CD14-positive monocyte (primary cell): ENCODE results near the gene BTBD9. TPM values are rescaled to one million over a fixed set of nuclear protein-coding genes. Genes with fewer than 3 reads are reported as not detected.

Source experiments
- DNase-seq, 3 donors: peaks; one replicate each; pipeline ENCODE4 v3.0.0-alpha.2; 2011 to 2022
- H2AFZ ChIP-seq: 2 replicates; pipeline ENCODE4 v1.6.0; 2012; ENCODE audit warnings: mild to moderate bottlenecking, low read depth, low read length, inconsistent platforms; ENCODE audit not compliant: insufficient read depth, poor library complexity, severe bottlenecking
- H3K27ac ChIP-seq, 2 donors: 1 replicate in 1 of 2; 2 replicates in 1 of 2; pipeline ENCODE4 v1.5.1; 2012 to 2013; ENCODE audit warnings: low read length in 2 of 2, control low read depth in 1 of 2, inconsistent platforms in 1 of 2, low read depth in 1 of 2, mild to moderate bottlenecking in 1 of 2
- H3K27me3 ChIP-seq, 2 donors: one replicate each; pipeline versions ENCODE4 v1.6.0 to v1.6.1; 2011 to 2013; ENCODE audit warnings: low read length in 2 of 2; ENCODE audit not compliant: control insufficient read depth in 2 of 2, insufficient read depth in 2 of 2
- H3K36me3 ChIP-seq, 2 donors: replicated peaks in 1 of 2; 1 replicate in 1 of 2; 2 replicates in 1 of 2; pipeline versions ENCODE4 v1.5.1 to v1.6.1; 2012 to 2013; ENCODE audit warnings: low read length in 2 of 2, control low read depth in 1 of 2, inconsistent platforms in 1 of 2, mild to moderate bottlenecking in 1 of 2; ENCODE audit not compliant: insufficient read depth in 2 of 2, control insufficient read depth in 1 of 2
- H3K4me1 ChIP-seq, 2 donors: 1 replicate in 1 of 2; 2 replicates in 1 of 2; pipeline versions ENCODE4 v1.5.1 to v1.6.1; 2012 to 2013; ENCODE audit warnings: low read length in 2 of 2, control low read depth in 1 of 2, inconsistent platforms in 1 of 2, mild to moderate bottlenecking in 1 of 2, moderate library complexity in 1 of 2; ENCODE audit not compliant: insufficient read depth in 2 of 2, control insufficient read depth in 1 of 2
- H3K4me2 ChIP-seq: replicated peaks from 2 replicates; pipeline ENCODE3; 2012; ENCODE audit warnings: low read length, moderate library complexity, mild to moderate bottlenecking; ENCODE audit not compliant: poor library complexity, severe bottlenecking; ENCODE audit errors: extremely low read depth
- H3K4me3 ChIP-seq, 3 experiments: fragments of 200-600 bp in 1 of 3; sonication (generic) in 1 of 3; replicated peaks in 1 of 3; 1 replicate in 2 of 3; 2 replicates in 1 of 3; pipeline ENCODE4 v1.5.1; 2011 to 2013; ENCODE audit warnings: low read length in 3 of 3, mild to moderate bottlenecking in 3 of 3, control low read depth in 2 of 3, low read depth in 2 of 3, inconsistent platforms in 1 of 3, moderate library complexity in 1 of 3
- H3K79me2 ChIP-seq: 2 replicates; pipeline ENCODE4 v1.6.0; 2012; ENCODE audit warnings: mild to moderate bottlenecking, control low read depth, inconsistent platforms, low read length, moderate library complexity; ENCODE audit not compliant: insufficient read depth
- H3K9ac ChIP-seq: 2 replicates; pipeline ENCODE4 v1.6.0; 2017; ENCODE audit warnings: low read length, mild to moderate bottlenecking; ENCODE audit not compliant: insufficient read depth, poor library complexity, severe bottlenecking
- H3K9me3 ChIP-seq, 2 donors: replicated peaks in 1 of 2; 1 replicate in 1 of 2; 2 replicates in 1 of 2; pipeline versions ENCODE4 v1.5.1 to v1.6.1; 2012 to 2013; ENCODE audit warnings: low read length in 2 of 2, control low read depth in 1 of 2; ENCODE audit not compliant: control insufficient read depth in 1 of 2, insufficient read depth in 1 of 2
- H4K20me1 ChIP-seq: 2 replicates; pipeline ENCODE4 v1.6.0; 2012; ENCODE audit warnings: mild to moderate bottlenecking, low read length, control low read depth, moderate library complexity; ENCODE audit not compliant: insufficient read depth
- H3K27ac Mint-ChIP-seq, 7 donors: one replicate each; pipeline ENCODE4 v1.8.0; 2020; ENCODE audit warnings: mild to moderate bottlenecking in 7 of 7, mixed read lengths in 7 of 7, moderate library complexity in 6 of 7, inconsistent platforms in 2 of 7
- H3K27me3 Mint-ChIP-seq, 3 donors: one replicate each; pipeline ENCODE4 v1.8.0; 2021 to 2022; ENCODE audit warnings: low read depth in 3 of 3, mild to moderate bottlenecking in 3 of 3, mixed read lengths in 3 of 3, moderate library complexity in 3 of 3, inconsistent platforms in 1 of 3
- H3K36me3 Mint-ChIP-seq, 2 donors: one replicate each; pipeline ENCODE4 v1.8.0; 2020; ENCODE audit warnings: mixed read lengths in 2 of 2, inconsistent platforms in 1 of 2, mild to moderate bottlenecking in 1 of 2
- H3K4me1 Mint-ChIP-seq: one replicate; pipeline ENCODE4 v1.8.0; 2020; ENCODE audit warnings: mild to moderate bottlenecking, mixed read lengths
- H3K4me3 Mint-ChIP-seq, 2 donors: one replicate each; pipeline ENCODE4 v1.8.0; 2020; ENCODE audit warnings: mild to moderate bottlenecking in 2 of 2, mixed read lengths in 2 of 2, moderate library complexity in 1 of 2
- H3K9me3 Mint-ChIP-seq, 7 donors: one replicate each; pipeline ENCODE4 v1.8.0; 2020 to 2022; ENCODE audit warnings: mixed read lengths in 7 of 7, mild to moderate bottlenecking in 6 of 7, moderate library complexity in 6 of 7, inconsistent platforms in 2 of 7
- CTCF ChIP-seq: fragments of 200-600 bp; IDR thresholded peaks from one replicate; pipeline ENCODE4 v1.8.0; 2022; ENCODE audit warnings: antibody characterized with exemption, mild to moderate bottlenecking
- WGBS: methylation state at CpG from one replicate; pipeline ENCODE4 v1.1.5; 2013; ENCODE audit warnings: missing lambda C conversion rate; ENCODE audit not compliant: insufficient coverage; 5-methylcytosine and 5-hydroxymethylcytosine counted together
- intact Hi-C, 2 donors: fragments of 100-400 bp; cut with micrococcal nuclease; formaldehyde crosslinking; loops; one replicate each; pipeline versions ENCODE4 v1.15.0 to v1.15.1; 2023
- polyA plus RNA-seq, 3 donors: library from polyadenylated mRNA; depleted of rRNA in 1 of 3; unstranded in 2 of 3; stranded (reverse) in 1 of 3; fragments of 300-500 nt in 2 of 3; fragments of >200 nt in 1 of 3; fragmentation: Illumina TruSeq in 2 of 3; gene quantifications; 1 replicate in 2 of 3; 2 replicates in 1 of 3; pipeline ENCODE4 v1.2.3, GENCODE V29; 2012 to 2021

Gene BTBD9
- polyA plus RNA-seq, 3 donors, result 5.2 to 7.5 (median 6.2) TPM

GRCh38 chr6:38179300-38179699, 460.4 kb downstream of the BTBD9 start:
- no peak overlapping the region for H3K4me3 Mint-ChIP-seq
- Histone ChIP-seq H3K9me3 (no peaks in the 10 kb centered on the region), H3K9ac (no peak overlapping the region), H3K4me3 (no peak overlapping the region), H3K27ac (no peak overlapping the region), H3K36me3 (no peaks in the 10 kb centered on the region), H3K4me2 (no peak overlapping the region), H3K4me1 (no peaks in the 10 kb centered on the region), H3K27me3 (no peaks in the 10 kb centered on the region), H4K20me1 (no peaks in the 10 kb centered on the region), H3K79me2 (no peaks in the 10 kb centered on the region), H2AFZ (no peak overlapping the region)
- peaks cover 0 to 1% (median 0%) of the 10 kb centered on the region in 7 donors for H3K9me3 Mint-ChIP-seq
- DNase-seq, result no peak
- H3K4me1 Mint-ChIP-seq, result no peaks in the 10 kb centered on the region
- TF ChIP-seq CTCF, result no peak
- H3K36me3 Mint-ChIP-seq, result peaks cover 4 to 17% of the 10 kb centered on the region in 2 donors
- intact Hi-C loops, result no loop called here
- peaks cover 0 to 3% (median 3%) of the 10 kb centered on the region in 3 donors for H3K27me3 Mint-ChIP-seq
- H3K27ac Mint-ChIP-seq, result no peak overlapping the region
- 97% methylated on average over 5 of the region's 7 CpGs for WGBS

GRCh38 chr6:38178584-38178886, 461.2 kb downstream of the BTBD9 start:
- H3K4me1 ChIP-seq, result no peaks in the 10 kb centered on the region
- no peaks in the 10 kb centered on the region for H3K9me3 ChIP-seq
- no peak overlapping the region for H2AFZ ChIP-seq
- DNase-seq, result no peak
- Mint-ChIP-seq H3K4me1 (no peaks in the 10 kb centered on the region), H3K4me3 (no peak overlapping the region), H3K36me3 (peaks cover 8 to 19% of the 10 kb centered on the region in 2 donors), H3K27ac (no peak overlapping the region), H3K27me3 (peaks cover 0 to 3% (median 3%) of the 10 kb centered on the region in 3 donors), H3K9me3 (peaks cover 0 to 1% (median 0%) of the 10 kb centered on the region in 7 donors)
- no peak for TF ChIP-seq CTCF
- no CpG with 5 or more reads among the region's 2 CpGs for WGBS
- H3K79me2 ChIP-seq, result no peaks in the 10 kb centered on the region
- intact Hi-C loops, result no loop called here
- H3K36me3 ChIP-seq, result no peaks in the 10 kb centered on the region
- H3K4me2 ChIP-seq, result no peak overlapping the region
- H3K27me3 ChIP-seq, result no peaks in the 10 kb centered on the region
- H3K4me3 ChIP-seq, result no peak overlapping the region
- H3K27ac ChIP-seq, result no peak overlapping the region
- no peak overlapping the region for H3K9ac ChIP-seq
- no peaks in the 10 kb centered on the region for H4K20me1 ChIP-seq
